Stimulated activated CD8-positive, alpha-beta memory T cell treated with anti-CD3 and anti-CD28 coated beads, Interleukin-12 subunit alpha, Interleukin-12 subunit beta, amount 100 ng/mL, for 24 hours (primary cell): ENCODE measurements around the gene HIVEP3.
"Not testable (repeated sequence)": the region's sequence is repeated elsewhere in the genome, so short reads cannot be mapped to it uniquely, and the experiment has no call there.

Source experiments
- DNase-seq: peaks from one replicate; pipeline ENCODE4 v3.0.0-alpha.2; 2020; ENCODE audit errors: extremely low read depth

HIVEP3 gene

DNA sequence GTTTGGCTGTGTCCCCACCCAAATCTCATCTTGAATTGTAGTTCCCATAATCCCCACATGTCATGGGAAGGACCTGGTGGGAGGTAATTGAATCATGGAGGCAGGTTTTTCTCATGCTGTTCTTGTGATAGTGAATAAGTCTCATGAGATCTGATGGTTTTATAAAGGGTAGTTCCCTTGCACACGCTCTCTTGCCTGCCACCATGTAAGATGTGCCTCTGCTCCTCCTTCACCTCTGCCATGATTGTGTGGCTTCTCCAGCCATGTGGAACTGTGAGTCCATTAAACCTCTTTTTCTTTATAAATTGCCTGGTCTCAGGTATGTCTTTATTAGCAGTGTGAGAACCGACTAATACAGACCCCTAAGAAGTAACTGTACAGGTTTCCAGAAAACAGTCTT is 2.5 kb upstream of the HIVEP3 start:
- not testable (repeated sequence) for DNase-seq

DNA sequence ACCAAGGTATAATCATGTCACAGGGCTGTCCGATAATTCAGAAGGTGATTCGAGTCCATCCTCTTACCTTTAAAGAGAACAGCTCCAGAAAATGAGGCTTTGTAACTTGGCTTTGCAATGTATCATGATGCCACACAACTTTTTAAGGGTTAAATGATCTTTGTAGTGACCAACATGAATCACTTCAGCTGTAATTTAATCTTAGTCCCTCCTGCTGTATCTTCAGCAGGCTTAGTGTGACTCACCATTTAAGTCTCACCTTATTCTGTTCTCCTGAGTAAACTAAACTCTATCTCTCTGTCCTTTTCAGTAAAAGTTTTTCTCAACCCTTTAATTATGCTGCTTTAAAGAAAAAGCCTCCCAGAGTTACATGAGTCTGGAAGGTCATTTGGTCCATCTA is 1.9 kb upstream of the HIVEP3 start:
- DNase-seq = no peak

DNA sequence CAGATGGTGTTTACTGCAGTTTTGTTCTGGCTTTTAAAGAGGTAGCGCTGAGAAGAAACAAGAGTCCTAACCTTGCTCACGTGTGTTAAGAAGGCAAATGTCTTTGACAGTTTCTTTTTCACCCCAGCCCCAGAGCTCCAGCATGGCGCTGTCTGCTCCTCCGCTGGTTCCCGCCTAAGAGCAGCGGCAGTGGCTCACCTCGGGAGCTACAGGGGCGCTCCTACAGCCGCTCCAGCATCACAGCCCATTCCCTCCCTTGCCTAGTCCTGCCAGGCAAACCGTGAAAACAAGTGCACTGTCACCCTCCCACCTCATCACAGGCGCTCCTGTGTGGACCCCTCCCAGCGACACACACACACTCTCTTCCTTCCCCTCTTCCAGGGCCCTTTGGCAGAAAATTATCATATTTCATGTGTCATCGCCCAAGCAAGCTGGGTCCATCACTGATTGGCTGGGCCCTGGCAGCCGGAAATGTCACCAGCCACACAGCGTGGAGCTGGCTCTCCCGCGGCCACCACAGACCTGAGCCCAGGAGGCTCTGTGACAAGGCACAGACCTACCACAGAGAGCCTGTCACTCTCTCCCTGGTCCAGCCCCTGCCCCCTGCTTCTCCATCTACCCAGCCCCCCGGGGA is 1.2 kb upstream of the HIVEP3 start:
- peak; percentile 64 for DNase-seq

DNA sequence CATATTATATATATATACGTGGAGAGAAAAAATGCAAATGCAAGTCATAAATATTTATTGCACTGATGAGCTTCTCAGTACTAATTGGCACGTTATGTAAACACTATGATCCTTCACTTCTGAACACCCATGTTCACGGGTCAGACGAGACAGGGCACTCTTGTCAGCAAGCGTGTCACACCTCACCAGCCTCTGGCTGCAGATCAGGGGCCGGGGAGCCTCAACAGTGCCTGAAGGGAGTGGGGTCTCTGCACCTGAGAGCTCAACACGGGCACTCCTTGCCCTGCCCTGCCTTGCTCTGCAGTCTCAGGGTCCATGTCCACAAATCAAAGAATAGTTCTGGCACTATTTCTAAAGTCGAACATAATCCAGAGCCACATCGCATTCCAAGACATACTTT is 409 bp upstream of the HIVEP3 start:
- DNase-seq = no peak

DNA sequence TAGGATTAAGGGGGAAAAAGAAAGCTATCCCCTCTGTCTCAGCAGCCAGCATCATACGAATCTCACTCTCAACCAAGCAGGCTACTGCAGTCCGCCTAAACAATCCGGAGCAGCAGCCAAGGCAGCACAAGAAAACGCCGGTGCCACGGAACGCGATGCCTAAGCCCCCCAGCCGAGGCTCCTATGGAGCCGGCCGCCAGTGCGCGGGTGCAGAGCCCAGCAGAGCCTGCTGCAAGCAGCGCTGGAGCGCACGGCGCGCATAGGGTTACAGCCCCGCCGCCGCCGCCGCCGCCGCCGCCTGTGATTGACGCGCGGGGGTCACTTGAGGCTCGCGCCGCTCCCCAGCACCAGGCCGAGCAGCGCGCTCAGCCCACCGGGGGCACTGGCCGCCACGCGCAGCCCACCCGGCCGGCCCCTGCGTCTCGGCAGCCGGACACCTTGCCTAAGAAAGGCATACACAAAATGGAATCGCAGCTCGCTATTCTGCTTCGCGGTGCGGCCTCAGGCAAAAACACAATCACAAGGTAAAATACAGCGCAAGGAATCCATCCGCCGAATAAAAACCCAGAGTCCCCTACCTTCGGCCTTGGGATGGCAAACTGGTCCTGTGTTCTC is 780 bp downstream of the HIVEP3 start:
- no peak for DNase-seq

DNA sequence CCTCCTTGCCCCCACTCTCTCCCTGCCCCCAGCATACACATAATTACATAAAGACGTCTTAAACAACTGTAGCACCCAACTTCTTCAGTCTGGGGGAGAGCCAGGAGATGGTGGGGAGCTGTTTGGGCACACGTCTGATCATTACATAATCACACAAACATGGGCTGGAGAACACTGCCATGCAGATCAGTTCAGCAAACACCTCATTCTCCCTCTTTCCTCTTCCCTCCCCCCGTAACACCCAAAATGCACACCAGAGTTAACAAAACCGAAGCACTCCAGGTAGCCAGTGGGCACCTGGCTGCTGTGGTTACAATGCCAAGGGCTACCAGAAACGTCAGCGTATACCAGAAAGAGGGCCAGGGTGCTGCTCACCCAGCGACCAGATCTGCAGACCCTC is 1.6 kb downstream of the HIVEP3 start:
- DNase-seq = no peak

DNA sequence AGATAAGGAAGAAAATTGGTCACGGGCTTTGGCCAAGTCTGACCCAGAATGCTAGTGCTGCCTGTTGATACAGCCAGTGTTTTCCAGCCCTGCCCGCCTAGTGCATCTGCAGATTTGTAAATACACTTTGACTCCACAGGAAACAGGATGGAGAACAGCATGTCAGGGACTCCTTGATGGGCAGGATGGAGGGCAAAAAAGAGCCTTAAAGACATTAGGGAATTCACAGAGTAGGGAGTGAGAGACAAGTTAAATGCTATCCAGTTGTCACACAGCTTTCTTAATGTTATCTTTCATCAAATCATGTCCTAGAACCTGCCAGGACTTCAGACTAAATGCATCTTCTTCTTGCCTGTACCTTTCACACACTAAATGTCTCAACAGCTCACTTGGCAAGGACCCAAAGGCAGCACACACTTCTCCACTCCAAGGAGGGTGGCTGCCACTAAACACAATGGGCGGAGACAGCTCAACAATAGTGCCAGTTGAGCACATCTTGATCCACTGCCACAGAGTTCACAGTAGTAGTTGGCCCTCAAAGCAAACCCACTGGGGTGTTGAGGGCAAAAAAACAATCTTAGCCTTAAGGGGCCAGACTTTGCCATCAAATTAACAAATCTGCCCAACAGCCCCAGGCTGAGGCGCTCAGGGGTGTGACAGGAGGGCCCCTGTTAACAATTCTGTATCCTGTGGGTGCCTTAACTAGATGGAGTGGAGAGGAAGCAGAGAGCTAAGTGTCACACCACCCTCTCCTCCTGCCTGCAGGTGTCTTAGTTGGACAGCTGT is 2.7 kb downstream of the HIVEP3 start:
- no peak for DNase-seq

DNA sequence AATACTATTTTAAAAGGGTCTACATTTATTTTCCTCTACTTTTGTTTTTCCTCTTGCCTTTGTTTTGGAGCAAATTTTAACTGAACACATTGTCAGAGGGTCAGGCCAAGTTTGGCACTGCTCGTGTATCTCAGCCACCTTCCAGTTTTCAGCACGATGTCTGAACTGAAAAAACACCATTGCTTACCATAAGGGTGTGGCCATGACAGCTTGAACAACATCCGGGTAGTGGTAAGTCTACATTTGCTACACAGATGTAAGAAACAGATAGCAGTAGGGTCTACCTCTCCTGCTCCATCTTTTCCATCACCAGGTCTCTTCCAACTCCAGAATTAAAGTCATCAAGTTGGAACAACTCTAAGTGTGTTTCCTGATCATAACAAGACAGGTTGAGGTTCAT is 4.2 kb downstream of the HIVEP3 start:
- no peak for DNase-seq

DNA sequence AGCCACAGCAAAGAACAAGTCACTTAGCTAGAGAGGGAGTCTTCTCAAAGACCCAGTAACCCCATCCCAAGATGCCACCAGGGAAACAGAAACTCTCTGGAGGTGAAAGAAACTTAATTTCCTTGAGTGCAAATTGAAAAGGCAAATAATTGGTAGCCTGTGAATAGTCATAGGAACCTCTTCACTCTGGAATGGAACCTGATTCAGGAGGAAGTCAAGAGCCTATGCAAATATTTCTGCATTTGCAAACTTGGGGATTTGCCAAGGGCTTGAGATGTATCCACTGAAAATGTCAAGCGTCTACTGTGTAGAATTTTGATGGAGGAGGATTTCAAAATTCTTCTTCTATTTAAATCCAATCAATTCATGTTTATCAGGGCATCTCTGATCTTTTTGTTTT is 5.7 kb downstream of the HIVEP3 start:
- DNase-seq = no peak

DNA sequence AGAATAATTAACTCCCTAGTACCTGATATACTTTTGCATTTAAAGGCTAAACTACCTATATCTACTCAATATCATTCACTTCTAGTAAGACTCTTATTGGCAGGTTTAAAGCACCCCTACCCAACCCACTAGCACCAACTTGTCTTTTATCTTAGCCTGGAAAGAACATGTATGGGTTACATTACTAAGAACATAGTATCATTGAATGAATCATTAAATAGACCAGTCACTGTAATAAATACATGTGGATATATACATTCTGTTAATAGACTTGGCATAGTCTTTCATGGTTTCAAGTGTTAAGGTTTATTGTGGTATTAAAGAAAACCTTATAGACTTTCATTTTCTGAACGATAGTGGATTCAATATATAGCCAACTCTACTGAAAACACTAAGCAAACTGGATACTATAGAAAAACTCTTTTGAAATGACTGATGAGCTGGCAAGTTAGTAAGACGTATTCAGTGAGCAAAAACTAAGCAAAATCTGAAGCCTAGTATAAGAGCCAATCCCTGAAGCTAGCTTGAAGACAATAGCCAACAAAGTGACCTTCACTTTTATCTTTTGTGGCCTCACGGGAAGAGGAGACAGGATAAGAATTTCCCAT is 10.3 kb downstream of the HIVEP3 start:
- DNase-seq = no peak

DNA sequence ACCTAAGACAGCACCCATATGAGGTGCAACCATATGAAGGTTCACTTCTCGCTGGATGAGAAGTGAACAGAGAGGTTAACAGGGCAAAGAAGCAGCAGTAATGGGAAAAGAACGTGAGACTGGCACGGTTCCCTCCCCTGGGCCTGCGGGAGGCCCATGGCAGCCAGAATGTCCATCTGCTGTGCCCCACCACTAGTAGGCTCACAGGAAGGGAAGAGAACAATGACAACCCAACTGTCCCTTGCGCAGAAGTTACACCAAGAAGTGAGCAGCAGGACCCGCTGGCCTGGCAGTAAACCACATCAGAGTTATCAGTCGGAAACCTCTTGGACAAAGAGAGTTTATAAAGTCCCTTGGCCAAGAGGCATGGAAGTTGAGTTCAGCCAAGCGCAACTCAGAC is 11.3 kb downstream of the HIVEP3 start:
- no peak for DNase-seq

DNA sequence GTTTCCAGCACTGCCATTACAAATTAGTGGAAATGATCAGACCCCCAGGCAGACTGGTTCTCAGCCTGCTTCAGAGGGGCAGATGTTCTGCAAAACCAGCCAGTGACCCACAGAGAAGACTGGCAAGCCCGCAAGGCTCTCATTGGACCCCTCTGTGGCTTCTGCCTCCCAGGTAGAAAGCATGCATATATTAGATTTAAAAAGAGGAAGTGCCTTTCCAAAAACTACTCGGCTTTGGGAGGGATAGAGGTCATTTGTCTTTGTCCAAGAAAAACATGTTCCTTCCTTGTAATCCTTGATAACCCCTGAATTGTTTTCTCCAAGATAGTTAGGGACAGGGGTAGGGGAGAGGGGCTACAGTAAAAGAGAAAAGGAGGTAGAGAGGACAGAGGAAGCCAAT is 11.8 kb downstream of the HIVEP3 start:
- DNase-seq = no peak

DNA sequence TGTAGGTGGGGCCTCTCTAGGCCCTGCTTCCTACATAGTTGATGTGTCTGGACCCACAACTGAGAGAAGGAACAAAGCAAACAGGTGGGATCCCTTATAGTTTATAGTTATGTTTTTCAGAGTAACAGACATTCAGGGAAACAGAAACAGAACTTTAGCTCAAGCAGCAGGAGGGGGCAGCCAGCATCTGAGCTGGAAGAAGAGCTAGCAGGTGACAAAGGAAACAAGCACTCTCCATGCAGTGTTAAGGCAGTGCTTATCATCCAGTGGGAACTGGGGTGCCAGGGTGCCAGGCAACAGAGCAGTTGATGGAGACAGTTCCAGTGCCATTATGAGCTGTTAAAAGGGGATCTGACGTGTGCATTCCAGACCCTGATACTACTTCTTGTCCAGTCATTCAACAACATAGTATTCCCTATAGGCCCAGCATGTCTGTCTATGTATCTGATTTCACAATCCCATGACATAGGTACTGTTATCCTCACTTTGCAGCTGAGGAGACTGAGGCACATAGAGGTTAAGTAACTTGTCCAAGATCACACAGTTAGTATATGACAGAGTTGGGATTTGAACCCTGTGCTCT is 13.5 kb downstream of the HIVEP3 start:
- no peak for DNase-seq

DNA sequence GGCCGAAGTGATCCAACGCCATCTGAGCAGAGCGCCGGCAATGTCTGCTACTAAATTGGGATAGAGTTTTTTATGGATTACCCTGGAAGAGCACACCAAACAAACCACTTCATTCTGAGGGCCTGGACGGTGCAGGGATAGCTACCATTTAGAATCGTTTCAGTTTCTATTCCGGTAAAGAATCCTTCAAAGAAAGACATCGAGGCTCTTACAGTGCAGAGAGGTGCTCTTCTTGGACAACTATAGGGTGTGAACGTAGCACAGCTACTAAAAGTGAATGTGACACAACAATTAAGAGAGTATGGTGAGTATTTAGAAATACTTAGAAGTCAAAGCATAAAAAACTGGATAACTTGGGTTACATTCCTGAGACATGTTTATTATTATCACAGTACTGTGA is 16.1 kb downstream of the HIVEP3 start:
- DNase-seq = no peak

DNA sequence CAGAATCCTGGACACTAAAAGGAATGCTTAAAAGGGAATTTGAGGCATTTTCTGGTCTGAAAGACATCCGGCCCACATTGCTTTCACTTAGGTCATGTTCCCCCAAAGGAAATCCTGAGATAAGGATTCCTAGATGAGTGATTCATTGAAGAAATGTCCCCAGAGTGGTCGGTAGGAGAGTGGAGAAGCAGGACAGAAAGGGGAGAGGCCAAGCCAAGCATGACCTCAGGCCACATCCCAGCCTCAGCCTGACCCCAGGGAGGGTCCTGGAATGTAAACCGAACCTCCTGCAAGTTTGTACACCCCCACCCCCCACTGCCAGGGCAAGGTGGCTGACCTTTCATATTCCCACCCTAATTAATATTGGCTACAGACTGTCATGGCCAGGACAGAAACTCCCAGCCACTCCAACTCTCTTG is 16.6 kb downstream of the HIVEP3 start:
- no peak for DNase-seq

DNA sequence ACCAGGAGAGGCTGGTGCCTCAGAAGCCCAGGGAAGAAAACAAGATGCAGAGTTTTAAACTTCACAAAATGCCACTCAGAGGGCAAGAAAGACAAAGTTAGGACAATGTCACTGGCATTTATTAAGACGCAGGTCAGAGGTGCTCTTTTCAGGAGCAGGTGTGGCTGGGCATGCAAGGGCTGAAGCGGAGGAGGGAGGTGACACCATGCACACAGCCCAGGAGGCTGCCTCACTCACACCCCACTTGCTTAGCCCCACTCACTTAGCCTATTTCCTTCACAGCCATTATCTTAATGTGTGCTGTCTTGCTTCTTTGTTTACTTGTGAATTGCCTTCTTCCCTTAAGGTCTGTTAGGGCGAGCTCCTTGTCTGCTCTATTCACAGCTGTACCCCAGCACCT is 17.2 kb downstream of the HIVEP3 start:
- DNase-seq = no peak

DNA sequence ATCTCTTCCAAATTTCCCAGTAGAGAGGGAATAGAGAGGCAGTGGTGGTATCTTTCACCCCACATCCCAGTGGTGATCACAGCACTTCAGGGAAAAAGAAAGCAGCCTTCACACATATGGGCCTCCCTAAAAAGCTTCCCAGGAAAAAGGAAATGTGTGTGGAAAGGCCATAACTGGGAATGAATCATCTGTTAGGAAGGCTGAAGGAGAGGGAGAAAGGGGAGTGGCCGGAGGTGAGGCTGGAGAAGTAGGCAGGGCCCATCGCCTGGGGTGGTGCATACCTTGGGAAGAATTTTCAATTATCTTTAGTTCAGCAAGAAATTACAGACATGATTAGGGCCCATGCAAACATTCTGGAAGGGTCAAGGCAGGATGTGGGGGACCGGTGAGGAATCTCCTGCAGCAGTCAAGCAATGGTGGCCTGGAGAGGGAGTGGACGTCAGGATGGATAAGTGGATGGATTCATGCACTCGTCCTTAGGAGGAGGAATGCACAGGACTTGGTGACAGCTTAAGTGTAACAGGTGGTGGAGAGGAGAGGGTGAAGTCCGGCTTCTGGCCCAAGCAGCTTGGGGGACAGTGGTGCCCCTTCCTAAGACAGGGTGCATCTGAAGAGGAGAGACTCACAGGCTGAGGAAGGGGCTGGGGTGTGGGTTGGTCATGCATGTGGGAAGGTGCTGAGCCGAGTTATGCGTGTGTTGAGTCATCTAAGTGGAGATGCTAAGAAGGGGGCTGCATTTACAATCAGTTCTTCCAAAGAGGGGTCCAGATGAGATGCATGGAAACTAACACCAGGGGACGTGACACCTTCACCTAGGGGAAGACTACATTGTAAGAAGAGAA is 17.9 kb downstream of the HIVEP3 start:
- no peak for DNase-seq

DNA sequence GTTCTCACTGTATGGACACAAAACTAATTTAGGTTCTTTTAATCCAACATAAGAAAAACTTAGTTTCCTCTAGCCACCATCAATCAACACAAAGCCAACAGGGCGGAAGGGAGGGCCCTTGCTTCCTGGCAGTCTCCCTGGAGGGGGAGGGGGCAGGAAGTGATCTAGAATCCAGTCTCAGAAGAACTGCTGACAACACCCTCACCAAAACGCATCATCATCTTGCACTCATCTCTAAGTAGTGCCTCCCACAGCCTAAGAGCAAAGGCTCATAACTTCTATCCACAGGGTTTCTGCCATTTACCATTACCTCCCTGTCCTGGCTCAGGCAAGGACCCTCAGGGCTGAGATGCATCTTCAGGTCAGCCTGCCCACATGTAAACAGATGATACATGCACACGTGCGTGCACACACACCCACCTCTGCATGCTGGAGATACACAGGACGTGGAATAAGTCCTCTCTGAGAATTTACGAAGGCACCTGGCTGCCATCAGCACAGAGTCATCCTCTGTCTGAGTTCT is 20.5 kb downstream of the HIVEP3 start:
- DNase-seq = peak; percentile 39

DNA sequence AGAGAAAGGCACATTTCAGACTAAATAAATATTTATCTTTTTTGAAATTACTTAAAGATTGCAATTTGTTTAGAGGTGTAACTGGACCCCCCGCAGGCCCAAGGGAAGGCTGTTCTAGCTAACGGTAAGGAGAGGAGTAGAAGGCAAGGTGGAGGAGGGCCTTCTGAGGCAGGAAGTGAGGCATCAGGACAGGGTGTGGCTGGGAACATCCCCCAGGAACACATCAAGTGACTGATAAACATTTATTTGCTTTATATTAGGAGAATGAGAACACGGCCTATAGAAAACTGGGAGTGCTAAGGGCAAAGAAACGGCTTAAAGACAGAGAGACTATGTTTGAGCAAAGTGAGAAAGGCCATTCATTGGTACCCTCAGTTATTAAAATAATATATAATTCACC is 23.2 kb downstream of the HIVEP3 start:
- no peak for DNase-seq

DNA sequence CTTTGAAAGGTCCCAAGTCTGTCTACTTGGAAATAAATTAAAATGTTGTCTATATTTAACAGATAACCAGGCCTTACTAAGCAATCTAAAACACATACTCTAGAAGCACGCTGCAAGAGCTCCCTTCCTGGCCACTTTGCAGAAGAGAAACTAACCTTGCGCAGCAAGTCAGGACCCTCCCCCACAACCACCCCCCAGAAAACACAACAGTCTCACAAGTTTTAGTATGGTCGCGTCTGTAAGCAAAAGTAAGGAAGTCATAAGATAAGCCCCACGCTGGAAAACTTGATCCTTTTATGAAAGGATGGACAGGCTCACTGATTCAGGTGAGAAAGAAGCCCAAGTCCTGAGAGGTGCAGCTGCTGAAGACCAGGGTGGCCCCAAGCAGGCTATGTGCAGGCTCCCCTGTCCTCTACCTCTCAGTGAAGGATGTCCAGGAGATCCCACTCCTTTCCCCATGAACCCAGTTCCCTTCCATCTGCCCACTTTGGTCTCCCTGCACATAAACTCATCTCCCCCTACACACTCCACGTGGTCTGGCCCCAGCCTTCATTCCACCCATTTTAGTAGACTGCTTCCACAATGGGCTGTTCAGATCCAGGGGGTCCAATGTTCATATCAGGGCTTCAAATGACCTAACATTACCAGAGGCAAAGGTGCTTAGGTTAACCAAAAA is 23.8 kb downstream of the HIVEP3 start:
- no peak for DNase-seq
